ENCODE measurements around the gene THSD7A.

Gene THSD7A

GRCh38 chr7:11811709-11812108 lies 20.3 kb downstream of the THSD7A start:
- no peak for DNase-seq

- DNase-seq, result no peak
Measured at GRCh38 chr7:11810043-11810625, 21.9 kb downstream of the THSD7A start.

- DNase-seq, result no peak
Measured at GRCh38 chr7:11807000-11807399, 25.0 kb downstream of the THSD7A start.

- no peak for DNase-seq
Measured at GRCh38 chr7:11804621-11805020, 27.4 kb downstream of the THSD7A start.

GRCh38 chr7:11795231-11795630 lies 36.8 kb downstream of the THSD7A start:
- no peak for DNase-seq

- no peak for DNase-seq
Measured at GRCh38 chr7:11792166-11792565, 39.8 kb downstream of the THSD7A start.

- no peak for DNase-seq
Measured at GRCh38 chr7:11788568-11788967, 43.4 kb downstream of the THSD7A start.

- DNase-seq, result no peak
Measured at GRCh38 chr7:11787534-11787933, 44.5 kb downstream of the THSD7A start.

GRCh38 chr7:11786186-11786585 lies 45.8 kb downstream of the THSD7A start:
- no peak for DNase-seq

- no peak for DNase-seq
Measured at GRCh38 chr7:11784769-11785536, 47.0 kb downstream of the THSD7A start.

GRCh38 chr7:11779864-11780674 lies 51.9 kb downstream of the THSD7A start:
- DNase-seq, result no peak

- DNase-seq, result no peak
Measured at GRCh38 chr7:11776039-11776438, 56.0 kb downstream of the THSD7A start.

- no peak for DNase-seq
Measured at GRCh38 chr7:11775401-11775800, 56.6 kb downstream of the THSD7A start.

GRCh38 chr7:11768263-11768662 lies 63.7 kb downstream of the THSD7A start:
- DNase-seq, result no peak

- DNase-seq, result no peak
Measured at GRCh38 chr7:11767148-11767547, 64.8 kb downstream of the THSD7A start.

GRCh38 chr7:11760372-11760771 lies 71.6 kb downstream of the THSD7A start:
- DNase-seq, result no peak

GRCh38 chr7:11758627-11759111 lies 73.3 kb downstream of the THSD7A start:
- no peak for DNase-seq

- DNase-seq, result no peak
Measured at GRCh38 chr7:11757153-11757552, 74.8 kb downstream of the THSD7A start.

GRCh38 chr7:11754933-11755332 lies 77.1 kb downstream of the THSD7A start:
- DNase-seq, result no peak

- no peak for DNase-seq
Measured at GRCh38 chr7:11754123-11754522, 77.9 kb downstream of the THSD7A start.

GRCh38 chr7:11753433-11753832 lies 78.6 kb downstream of the THSD7A start:
- DNase-seq, result peak; percentile 53

GRCh38 chr7:11751807-11752389 lies 80.1 kb downstream of the THSD7A start:
- no peak for DNase-seq

- DNase-seq, result no peak
Measured at GRCh38 chr7:11751315-11751714, 80.7 kb downstream of the THSD7A start.

Measured in right hindlimb (tissue), 1 donor.